GM18867 (cell line): ENCODE measurements around the gene DDIT4.
"Not testable (repeated sequence)": the region's sequence is repeated elsewhere in the genome, so short reads cannot be mapped to it uniquely, and the experiment has no call there.

ENCODE experiments used
- ATAC-seq: cut with Tn5 transposase; IDR thresholded peaks from one replicate; pipeline ENCODE4 v1.9.1; 2021; ENCODE audit warnings: mild to moderate bottlenecking, moderate library complexity; ENCODE audit not compliant: unreplicated experiment

The DDIT4 gene

GRCh38 chr10:72273410-72274212 is at the start of gene DDIT4:
DDIT4 (plus strand) TSS chr10:72273924; CDS start chr10:72274217, 293 bp downstream.
- peak; percentile 87 for ATAC-seq

- ATAC-seq, result not testable (repeated sequence)
Observed at GRCh38 chr10:72224191-72224590, 49.5 kb upstream of the DDIT4 start.

GRCh38 chr10:72226418-72227027 is 47.2 kb upstream of the DDIT4 start:
- ATAC-seq, result no peak

- ATAC-seq, result no peak
Observed at GRCh38 chr10:72227826-72228225, 45.9 kb upstream of the DDIT4 start.

GRCh38 chr10:72228318-72228751 is 45.4 kb upstream of the DDIT4 start:
- ATAC-seq, result no peak

GRCh38 chr10:72229261-72230251 is 44.2 kb upstream of the DDIT4 start:
- no peak for ATAC-seq

GRCh38 chr10:72233621-72234020 is 40.1 kb upstream of the DDIT4 start:
- no peak for ATAC-seq

GRCh38 chr10:72234560-72235095 is 39.1 kb upstream of the DDIT4 start:
- ATAC-seq, result no peak

GRCh38 chr10:72235544-72236279 is 38.0 kb upstream of the DDIT4 start:
- ATAC-seq, result no peak

GRCh38 chr10:72238392-72239175 is 35.1 kb upstream of the DDIT4 start:
- no peak for ATAC-seq

- ATAC-seq, result no peak
Observed at GRCh38 chr10:72239409-72239808, 34.3 kb upstream of the DDIT4 start.

GRCh38 chr10:72240371-72240770 is 33.4 kb upstream of the DDIT4 start:
- no peak for ATAC-seq

- no peak for ATAC-seq
Observed at GRCh38 chr10:72241691-72242252, 32.0 kb upstream of the DDIT4 start.

- ATAC-seq, result no peak
Observed at GRCh38 chr10:72242675-72243074, 31.0 kb upstream of the DDIT4 start.

- no peak for ATAC-seq
Observed at GRCh38 chr10:72243822-72244437, 29.8 kb upstream of the DDIT4 start.

GRCh38 chr10:72244573-72245038 is 29.1 kb upstream of the DDIT4 start:
- ATAC-seq, result no peak

GRCh38 chr10:72245949-72246525 is 27.7 kb upstream of the DDIT4 start:
- ATAC-seq, result no peak

GRCh38 chr10:72248468-72249151 is 25.1 kb upstream of the DDIT4 start:
- ATAC-seq, result peak; percentile 86
